Measurements from ENCODE around the gene OPA1.
"Not testable (repeated sequence)": the region's sequence is repeated elsewhere in the genome, so short reads cannot be mapped to it uniquely, and the experiment has no call there.

- TF ChIP-seq, protein P1, sequence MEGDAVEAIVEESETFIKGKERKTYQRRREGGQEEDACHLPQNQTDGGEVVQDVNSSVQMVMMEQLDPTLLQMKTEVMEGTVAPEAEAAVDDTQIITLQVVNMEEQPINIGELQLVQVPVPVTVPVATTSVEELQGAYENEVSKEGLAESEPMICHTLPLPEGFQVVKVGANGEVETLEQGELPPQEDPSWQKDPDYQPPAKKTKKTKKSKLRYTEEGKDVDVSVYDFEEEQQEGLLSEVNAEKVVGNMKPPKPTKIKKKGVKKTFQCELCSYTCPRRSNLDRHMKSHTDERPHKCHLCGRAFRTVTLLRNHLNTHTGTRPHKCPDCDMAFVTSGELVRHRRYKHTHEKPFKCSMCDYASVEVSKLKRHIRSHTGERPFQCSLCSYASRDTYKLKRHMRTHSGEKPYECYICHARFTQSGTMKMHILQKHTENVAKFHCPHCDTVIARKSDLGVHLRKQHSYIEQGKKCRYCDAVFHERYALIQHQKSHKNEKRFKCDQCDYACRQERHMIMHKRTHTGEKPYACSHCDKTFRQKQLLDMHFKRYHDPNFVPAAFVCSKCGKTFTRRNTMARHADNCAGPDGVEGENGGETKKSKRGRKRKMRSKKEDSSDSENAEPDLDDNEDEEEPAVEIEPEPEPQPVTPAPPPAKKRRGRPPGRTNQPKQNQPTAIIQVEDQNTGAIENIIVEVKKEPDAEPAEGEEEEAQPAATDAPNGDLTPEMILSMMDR (conservative IDR thresholded peaks at IDR 0.05; ENCODE audit: low read length) = not testable (repeated sequence)
- TF ChIP-seq EZH2phosphoT487 (IDR thresholded peaks at IDR 0.05; ENCODE audit: borderline replicate concordance, low read depth, low read length) = not testable (repeated sequence)
Measured at GRCh38 chr3:193606892-193607291, 13.9 kb downstream of the OPA1 start.
